WERI-Rb-1 (cell line): Measurements from ENCODE around the gene TRAPPC5.
A peak's percentile ranks its signal among the peaks of the same experiment; 100 is the strongest.

ENCODE experiments used
- DNase-seq: peaks from one replicate; pipeline ENCODE4 v3.0.0-alpha.2; 2020
- H3K27ac ChIP-seq: fragments of 250-450 bp; sonication (Bioruptor Pico); 2 replicates; pipeline ENCODE4 v1.5.1; 2020; ENCODE audit warnings: mild to moderate bottlenecking, moderate library complexity
- H3K27me3 ChIP-seq: fragments of 250-450 bp; sonication (Bioruptor Pico); 2 replicates; pipeline ENCODE4 v1.5.1; 2021; ENCODE audit warnings: mild to moderate bottlenecking, low read depth, moderate library complexity; ENCODE audit not compliant: insufficient read depth, severe bottlenecking
- H3K36me3 ChIP-seq: fragments of 250-450 bp; sonication (Bioruptor Pico); 2 replicates; pipeline ENCODE4 v1.5.1; 2020; ENCODE audit warnings: mild to moderate bottlenecking, moderate library complexity
- H3K4me3 ChIP-seq: 2 replicates; pipeline ENCODE4 v1.5.1; 2011; ENCODE audit warnings: low read depth, mild to moderate bottlenecking, control low read depth, low read length
- H3K9me3 ChIP-seq: fragments of 250-450 bp; sonication (Bioruptor Pico); 2 replicates; pipeline ENCODE4 v1.5.1; 2021; ENCODE audit warnings: mild to moderate bottlenecking, moderate library complexity; ENCODE audit not compliant: severe bottlenecking
- TF ChIP-seq, protein P1 (sequence below): IDR thresholded peaks from 2 replicates; pipeline ENCODE4 v1.5.1; 2011; ENCODE audit warnings: low read depth, mild to moderate bottlenecking, control low read depth, inconsistent platforms, low read length

Gene TRAPPC5

DNA sequence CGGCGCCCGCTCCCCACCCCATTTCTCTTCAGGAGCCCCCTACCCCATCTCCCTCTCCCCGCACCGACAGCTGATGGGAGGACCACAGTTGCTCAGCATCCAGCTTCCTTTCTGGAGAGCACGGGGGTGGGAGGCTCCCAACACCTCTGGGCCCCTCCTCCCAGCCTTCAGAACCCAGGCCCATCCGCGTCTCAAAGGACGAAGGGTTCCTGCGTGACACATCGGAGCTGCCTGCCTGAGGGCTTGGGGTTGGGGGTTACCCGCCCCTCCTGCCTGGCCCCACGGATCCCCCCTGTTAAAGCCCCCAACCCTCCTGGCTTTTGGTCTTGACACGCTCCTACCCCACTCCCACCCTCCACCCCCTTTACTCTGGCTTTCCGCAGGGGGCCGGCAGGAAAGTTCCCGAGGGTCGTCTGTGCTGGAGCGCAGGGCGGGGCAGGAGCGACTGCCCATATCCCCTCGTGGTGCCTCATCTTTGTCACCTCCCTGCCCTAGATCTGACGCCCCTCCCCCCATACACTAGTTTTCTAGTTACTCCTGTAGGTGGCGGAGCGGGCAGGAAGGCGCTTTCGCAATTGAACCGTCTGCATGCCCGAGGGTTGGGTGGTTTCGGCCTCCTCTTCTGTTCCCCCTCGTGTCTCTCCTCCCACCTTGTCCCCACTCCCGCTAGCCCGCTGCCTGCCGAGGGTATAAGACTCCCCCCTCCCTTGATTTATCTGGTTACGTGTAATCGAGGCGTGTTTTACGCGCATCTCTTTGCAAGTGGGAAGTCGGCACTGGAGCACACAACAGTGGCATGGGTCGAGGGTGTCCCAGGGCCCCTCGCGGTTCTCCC lies 924 bp downstream of the TRAPPC5 start:
- peak; percentile 92 for DNase-seq
- H3K4me3 ChIP-seq, result peak overlapping the region; percentile 94
- peak overlapping the region; percentile 75 for H3K27ac ChIP-seq
- H3K27me3 ChIP-seq, result no peaks in the 10 kb centered on the region
- H3K36me3 ChIP-seq, result peaks cover 14% of the 10 kb centered on the region
- H3K9me3 ChIP-seq, result no peaks in the 10 kb centered on the region
- TF ChIP-seq, protein P1, sequence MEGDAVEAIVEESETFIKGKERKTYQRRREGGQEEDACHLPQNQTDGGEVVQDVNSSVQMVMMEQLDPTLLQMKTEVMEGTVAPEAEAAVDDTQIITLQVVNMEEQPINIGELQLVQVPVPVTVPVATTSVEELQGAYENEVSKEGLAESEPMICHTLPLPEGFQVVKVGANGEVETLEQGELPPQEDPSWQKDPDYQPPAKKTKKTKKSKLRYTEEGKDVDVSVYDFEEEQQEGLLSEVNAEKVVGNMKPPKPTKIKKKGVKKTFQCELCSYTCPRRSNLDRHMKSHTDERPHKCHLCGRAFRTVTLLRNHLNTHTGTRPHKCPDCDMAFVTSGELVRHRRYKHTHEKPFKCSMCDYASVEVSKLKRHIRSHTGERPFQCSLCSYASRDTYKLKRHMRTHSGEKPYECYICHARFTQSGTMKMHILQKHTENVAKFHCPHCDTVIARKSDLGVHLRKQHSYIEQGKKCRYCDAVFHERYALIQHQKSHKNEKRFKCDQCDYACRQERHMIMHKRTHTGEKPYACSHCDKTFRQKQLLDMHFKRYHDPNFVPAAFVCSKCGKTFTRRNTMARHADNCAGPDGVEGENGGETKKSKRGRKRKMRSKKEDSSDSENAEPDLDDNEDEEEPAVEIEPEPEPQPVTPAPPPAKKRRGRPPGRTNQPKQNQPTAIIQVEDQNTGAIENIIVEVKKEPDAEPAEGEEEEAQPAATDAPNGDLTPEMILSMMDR, result peak; percentile 80

DNA sequence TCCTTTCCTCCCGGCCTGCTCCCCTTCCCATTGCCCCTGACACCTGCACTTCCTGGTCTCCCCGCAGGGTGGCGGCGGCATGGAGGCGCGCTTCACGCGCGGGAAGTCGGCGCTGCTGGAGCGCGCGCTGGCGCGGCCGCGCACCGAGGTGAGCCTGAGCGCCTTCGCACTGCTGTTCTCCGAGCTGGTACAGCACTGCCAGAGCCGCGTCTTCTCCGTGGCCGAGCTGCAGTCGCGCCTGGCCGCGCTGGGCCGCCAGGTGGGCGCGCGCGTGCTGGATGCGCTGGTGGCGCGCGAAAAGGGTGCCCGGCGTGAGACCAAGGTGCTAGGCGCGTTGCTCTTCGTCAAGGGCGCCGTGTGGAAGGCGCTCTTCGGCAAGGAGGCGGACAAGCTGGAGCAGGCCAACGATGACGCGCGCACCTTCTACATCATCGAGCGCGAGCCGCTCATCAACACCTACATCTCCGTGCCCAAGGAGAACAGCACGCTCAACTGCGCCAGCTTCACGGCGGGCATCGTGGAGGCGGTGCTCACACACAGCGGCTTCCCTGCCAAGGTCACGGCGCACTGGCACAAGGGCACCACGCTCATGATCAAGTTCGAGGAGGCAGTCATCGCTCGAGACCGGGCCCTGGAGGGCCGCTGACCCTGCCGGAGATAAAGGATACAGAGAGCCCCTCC lies 1.7 kb downstream of the TRAPPC5 start:
- TF ChIP-seq, protein P1, result no peak
- Histone ChIP-seq H3K36me3 (peaks cover 14% of the 10 kb centered on the region), H3K4me3 (no peak overlapping the region), H3K27ac (peak overlapping the region; percentile 52), H3K9me3 (no peaks in the 10 kb centered on the region), H3K27me3 (no peaks in the 10 kb centered on the region)
- no peak for DNase-seq

DNA sequence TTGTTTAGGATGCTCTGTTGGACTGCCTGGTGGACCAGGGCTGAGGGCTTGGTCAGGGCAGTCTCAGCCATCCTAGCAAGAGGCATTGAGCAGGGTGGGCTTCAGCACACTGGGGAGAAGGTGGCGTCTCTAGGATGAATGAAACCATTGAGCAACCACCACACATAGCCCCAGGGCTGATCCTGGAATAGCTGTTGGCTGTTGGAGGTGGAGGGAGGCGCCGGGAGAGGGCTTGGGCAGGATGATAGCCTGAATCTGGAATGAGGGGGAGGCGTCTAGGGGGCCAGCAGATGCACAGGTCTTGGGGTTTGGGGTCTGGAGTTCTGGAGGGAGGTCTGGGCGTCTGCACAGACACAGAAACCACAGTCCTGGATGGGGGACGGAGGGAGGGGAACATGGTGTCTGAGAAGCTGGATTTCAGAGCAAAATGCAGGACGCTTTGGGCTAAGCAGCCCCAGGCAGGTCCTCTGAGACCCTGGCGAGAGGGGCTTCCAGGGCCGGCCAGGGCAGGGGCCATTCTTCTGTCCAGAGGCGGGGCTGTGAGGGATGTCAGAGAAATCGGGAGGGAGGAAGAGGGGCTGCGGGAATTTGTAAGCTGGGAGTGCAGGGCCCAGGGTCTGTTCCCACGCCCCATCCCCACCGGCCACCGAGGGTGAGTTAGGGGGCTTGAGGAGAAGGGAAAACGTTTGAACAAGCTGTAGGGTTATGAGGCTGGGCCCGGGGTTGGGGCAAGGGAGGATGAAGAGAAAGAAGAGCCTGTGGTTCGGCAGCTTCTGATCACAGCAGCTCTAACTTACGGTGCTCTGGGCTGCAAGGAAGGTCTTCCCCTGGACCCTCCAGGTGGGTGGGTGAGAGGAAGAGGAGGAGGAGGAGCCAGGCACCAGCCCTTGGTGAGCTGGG lies 5.2 kb downstream of the TRAPPC5 start:
- TF ChIP-seq, protein P1, result no peak
- no peak overlapping the region for H3K4me3 ChIP-seq
- no peaks in the 10 kb centered on the region for H3K27me3 ChIP-seq
- DNase-seq, result no peak
- H3K36me3 ChIP-seq, result peaks cover 14% of the 10 kb centered on the region
- no peaks in the 10 kb centered on the region for H3K9me3 ChIP-seq
- H3K27ac ChIP-seq, result no peak overlapping the region

DNA sequence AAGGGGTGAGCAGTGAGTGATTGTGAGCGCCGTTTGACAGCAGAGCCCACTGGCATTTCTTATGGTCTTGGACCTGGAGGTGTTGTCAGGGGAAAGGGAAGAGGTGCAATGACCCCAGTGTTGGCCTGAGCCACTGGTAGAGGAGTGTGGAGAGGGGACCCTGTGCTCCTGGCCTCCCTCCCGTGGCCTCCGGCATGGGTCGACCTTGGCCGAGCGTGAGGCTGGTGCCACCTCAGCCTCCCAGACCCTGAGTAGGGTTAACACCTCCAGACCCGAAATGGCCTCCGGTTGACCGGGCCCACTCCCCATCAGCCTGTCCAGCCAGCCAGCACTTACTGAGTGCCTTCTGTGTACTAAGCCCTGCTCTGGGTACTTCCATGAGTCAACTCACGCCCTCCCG lies 6.5 kb downstream of the TRAPPC5 start:
- TF ChIP-seq, protein P1, result no peak
- no peak overlapping the region for H3K27ac ChIP-seq
- peaks cover 14% of the 10 kb centered on the region for H3K36me3 ChIP-seq
- no peaks in the 10 kb centered on the region for H3K27me3 ChIP-seq
- no peak for DNase-seq
- no peak overlapping the region for H3K4me3 ChIP-seq
- no peaks in the 10 kb centered on the region for H3K9me3 ChIP-seq

DNA sequence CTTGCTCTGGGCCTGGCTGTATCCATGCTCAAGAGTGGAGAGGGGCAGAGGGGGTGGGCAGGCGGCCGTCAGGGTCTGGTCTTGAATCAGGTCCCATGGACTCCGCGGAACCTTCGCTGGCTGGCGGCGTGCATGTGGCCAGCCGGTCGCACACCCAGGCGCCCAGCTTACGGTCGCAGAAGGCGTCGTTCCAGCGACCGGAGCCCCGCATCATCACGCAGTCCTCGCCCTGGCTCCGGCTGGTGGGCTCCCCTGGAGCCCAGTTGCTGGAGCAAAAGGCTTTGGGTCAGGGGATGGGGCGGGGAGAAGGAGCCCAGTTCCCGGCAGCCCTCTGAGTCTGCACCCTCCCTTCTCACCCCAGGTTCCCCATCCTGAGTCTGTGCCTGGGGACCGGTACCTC lies 8.5 kb downstream of the TRAPPC5 start:
- Histone ChIP-seq H3K4me3 (no peak overlapping the region), H3K27me3 (no peaks in the 10 kb centered on the region), H3K9me3 (peaks cover 4% of the 10 kb centered on the region), H3K27ac (no peak overlapping the region), H3K36me3 (no peaks in the 10 kb centered on the region; the same call in 1 of the 2 replicates)
- TF ChIP-seq, protein P1, result no peak
- no peak for DNase-seq
